Endothelial cell of umbilical vein (primary cell): ENCODE results near the gene SMC1B. TPM values are rescaled to one million over a fixed set of nuclear protein-coding genes. Genes with fewer than 3 reads are reported as not detected.

ENCODE experiments used
- BruUV-seq: library from RNA; stranded (reverse); fragments of 400-500 nt; replicated peaks from 2 replicates; lab custom pipeline; 2021; lab: Mats Ljungman, UMichigan
- CTCF ChIA-PET: fragments of 300-600, 350-600 bp; sonication (Branson Sonifier 250); formaldehyde crosslinking; loops from one replicate; lab custom pipeline; 2021; ENCODE audit warnings: antibody characterized with exemption, inconsistent platforms; lab: Charles Lee
- POLR2A ChIA-PET: fragments of 300-600, 350-600 bp; sonication (Branson Sonifier 250); formaldehyde crosslinking; loops from one replicate; lab custom pipeline; 2021; ENCODE audit warnings: antibody characterized with exemption, inconsistent platforms; lab: Charles Lee
- DNase-seq: peaks from one replicate; pipeline ENCODE4 v3.0.0-alpha.2; 2011; ENCODE audit warnings: low read depth, low spot score
- FAIRE-seq: peaks from 2 replicates; lab custom pipeline; 2011; peaks lifted over from hg19 to GRCh38; lab: Jason Lieb, UNC
- H2AFZ ChIP-seq: 2 replicates; pipeline ENCODE4 v1.6.0; 2012; ENCODE audit warnings: low read depth, low read length, control low read depth, inconsistent platforms
- H3K27ac ChIP-seq: 2 replicates; pipeline ENCODE4 v1.5.1; 2011; ENCODE audit warnings: low read depth, mild to moderate bottlenecking, control low read depth, low read length, moderate library complexity; ENCODE audit not compliant: insufficient read depth
- H3K27me3 ChIP-seq, 2 experiments: 2 replicates each; pipeline versions ENCODE4 v1.6.0 to v1.6.1; 2011; ENCODE audit warnings: low read length in 2 of 2, mixed read lengths in 1 of 2; ENCODE audit not compliant: control insufficient read depth in 2 of 2, insufficient read depth in 2 of 2
- H3K36me3 ChIP-seq, 2 experiments: 2 replicates in 1 of 2; 3 replicates in 1 of 2; pipeline ENCODE4 v1.5.1; 2011; ENCODE audit warnings: low read length in 2 of 2, mild to moderate bottlenecking in 1 of 2, moderate library complexity in 1 of 2; ENCODE audit not compliant: control insufficient read depth in 2 of 2, insufficient read depth in 2 of 2; ENCODE audit errors: extremely low read depth in 1 of 2
- H3K4me1 ChIP-seq: 3 replicates; pipeline ENCODE4 v1.5.1; 2011; ENCODE audit warnings: mild to moderate bottlenecking, low read length; ENCODE audit not compliant: control insufficient read depth, insufficient read depth; ENCODE audit errors: extremely low read depth
- H3K4me2 ChIP-seq: 2 replicates; pipeline ENCODE4 v1.6.1; 2011; ENCODE audit warnings: low read length, control low read depth, mixed read lengths; ENCODE audit not compliant: insufficient read depth
- H3K4me3 ChIP-seq, 3 experiments: fragments of 200-600 bp in 1 of 3; sonication (generic), shearing (Covaris generic) in 1 of 3; replicated peaks in 1 of 3; 2 replicates each; pipeline ENCODE4 v1.5.1; 2011 to 2016; ENCODE audit warnings: control low read depth in 3 of 3, low read length in 3 of 3, mild to moderate bottlenecking in 2 of 3, inconsistent platforms in 1 of 3, low read depth in 1 of 3, moderate library complexity in 1 of 3; ENCODE audit not compliant: insufficient read depth in 1 of 3
- H3K79me2 ChIP-seq: 2 replicates; pipeline ENCODE4 v1.6.0; 2012; ENCODE audit warnings: low read length, inconsistent platforms; ENCODE audit not compliant: control insufficient read depth, insufficient read depth
- H3K9ac ChIP-seq: replicated peaks from 2 replicates; pipeline ENCODE3; 2011; ENCODE audit warnings: low read length, control low read depth; ENCODE audit not compliant: insufficient read depth; ENCODE audit errors: extremely low read depth
- H3K9me1 ChIP-seq: replicated peaks from 3 replicates; pipeline ENCODE4 v1.6.0; 2011; ENCODE audit warnings: mild to moderate bottlenecking, low read length; ENCODE audit not compliant: control insufficient read depth, insufficient read depth; ENCODE audit errors: extremely low read depth
- H3K9me3 ChIP-seq: replicated peaks from 2 replicates; pipeline ENCODE4 v1.5.1; 2012; ENCODE audit warnings: low read length, inconsistent platforms; ENCODE audit not compliant: control insufficient read depth, insufficient read depth
- H4K20me1 ChIP-seq: replicated peaks from 2 replicates; pipeline ENCODE3; 2011; ENCODE audit warnings: mild to moderate bottlenecking, low read length; ENCODE audit not compliant: control insufficient read depth, insufficient read depth; ENCODE audit errors: extremely low read depth
- CTCF ChIP-seq, 2 donors: IDR thresholded peaks; 1 replicate in 1 of 2; 2 replicates in 1 of 2; pipeline ENCODE4 v1.5.1; 2011; ENCODE audit warnings: low read length in 2 of 2, mild to moderate bottlenecking in 2 of 2, moderate library complexity in 2 of 2, control low read depth in 1 of 2, inconsistent platforms in 1 of 2, low read depth in 1 of 2; ENCODE audit not compliant: insufficient read depth in 1 of 2; ENCODE audit errors: extremely low read depth in 1 of 2
- EZH2 ChIP-seq: IDR thresholded peaks from 2 replicates; pipeline ENCODE4 v1.6.1; 2012; ENCODE audit warnings: borderline replicate concordance, low read depth, mild to moderate bottlenecking, moderate library complexity, low read length, inconsistent platforms; ENCODE audit not compliant: severe bottlenecking
- FOS ChIP-seq: IDR thresholded peaks from 2 replicates; pipeline ENCODE4 v1.6.1; 2011; ENCODE audit warnings: mild to moderate bottlenecking, low read length, moderate library complexity, borderline replicate concordance; ENCODE audit not compliant: insufficient read depth
- GATA2 ChIP-seq: IDR thresholded peaks from 2 replicates; pipeline ENCODE4 v1.7.0; 2011; ENCODE audit warnings: low read depth, mild to moderate bottlenecking, moderate library complexity, mixed read lengths, low read length; ENCODE audit not compliant: insufficient read length, insufficient read depth
- JUN ChIP-seq: IDR thresholded peaks from 2 replicates; pipeline ENCODE4 v1.6.1; 2011; ENCODE audit warnings: borderline replicate concordance, low read depth; ENCODE audit not compliant: insufficient read length, insufficient read depth
- MYC ChIP-seq: IDR thresholded peaks from one replicate; pipeline ENCODE4 v1.6.1; 2011; ENCODE audit warnings: mild to moderate bottlenecking, low read depth, low read length
- POLR2A ChIP-seq: IDR thresholded peaks from 2 replicates; pipeline ENCODE4 v1.6.1; 2012; ENCODE audit warnings: low read depth, mild to moderate bottlenecking, control low read depth, low read length
- POLR2AphosphoS5 ChIP-seq: IDR thresholded peaks from 2 replicates; pipeline ENCODE4 v1.6.1; 2012; ENCODE audit warnings: low read depth, mild to moderate bottlenecking, control low read depth, low read length, moderate library complexity; ENCODE audit not compliant: insufficient read depth
- dilution Hi-C: fragments of 300-500 bp; cut with MboI; formaldehyde crosslinking; loops from one replicate; pipeline ENCODE4 v1.15.0; 2019; ENCODE audit warnings: low sequenced_read_pairs; ENCODE audit not compliant: extremely low pct_ligation_motif_present
- intact Hi-C: fragments of 100-400 bp; cut with micrococcal nuclease; formaldehyde crosslinking; loops from one replicate; pipeline ENCODE4 v1.10.0; 2022
- polyA plus RNA-seq, 4 experiments: library from polyadenylated mRNA; depleted of rRNA in 3 of 4; stranded (reverse) in 3 of 4; unstranded in 1 of 4; fragments of >200 nt; gene quantifications; 2 replicates each; pipeline versions ENCODE4 v1.2.1 to v1.2.3, GENCODE V29; 2011 to 2012; ENCODE audit warnings: missing spikeins in 1 of 4
- total RNA-seq: library from RNA; stranded (reverse); gene quantifications from 2 replicates; pipeline ENCODE4 v1.2.3, GENCODE V29; 2021
- TF ChIP-seq, protein P1 (sequence below): IDR thresholded peaks from 2 replicates; pipeline ENCODE4 v1.6.1; 2011; ENCODE audit not compliant: insufficient read depth, insufficient read length

SMC1B gene
- total and polyA plus RNA-seq, 2 donors (not counting 3 experiments of a cell fraction or from before 2014, with no cell fraction given) = 0.07 TPM; not detected in 1

DNA sequence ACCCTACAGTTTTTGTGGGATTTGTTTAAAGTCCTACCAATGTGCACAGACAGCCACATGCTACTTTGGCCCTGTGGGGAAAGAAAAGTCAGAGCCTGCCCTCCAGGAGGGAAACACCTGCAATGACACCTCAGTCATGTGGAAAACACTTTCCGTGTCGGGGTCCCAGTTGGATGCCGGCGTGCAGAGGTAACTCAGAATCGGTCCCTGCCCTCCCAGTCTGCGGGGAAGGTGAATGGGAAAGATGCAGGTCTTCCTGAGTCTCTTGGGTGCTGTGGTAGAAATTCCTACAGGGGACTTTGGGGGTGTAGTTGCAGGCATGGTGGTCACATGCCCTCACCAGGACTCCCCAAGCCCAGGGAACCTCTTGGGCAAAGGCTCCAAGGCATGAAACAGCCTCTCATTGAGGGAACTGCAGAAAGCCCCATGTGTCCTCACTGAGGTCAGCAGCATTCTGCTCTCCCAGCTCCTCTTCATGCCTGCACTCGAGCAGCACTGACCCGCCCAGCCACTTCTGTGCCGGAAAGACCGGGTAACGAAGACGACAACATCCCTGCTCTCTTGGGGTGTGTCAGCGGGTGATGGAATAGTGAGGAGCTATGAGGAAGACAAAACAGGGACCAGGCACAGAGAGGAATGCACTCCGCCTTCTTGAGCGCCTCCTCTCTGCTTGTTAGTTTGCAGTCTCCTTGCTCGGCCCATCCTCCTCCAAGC, 4.8 kb upstream of the SMC1B start:
- Histone ChIP-seq H3K9ac (no peak overlapping the region), H3K4me3 (no peak overlapping the region), H3K9me1 (no peaks in the 10 kb centered on the region), H2AFZ (no peak overlapping the region), H3K4me1 (peaks cover 2% of the 10 kb centered on the region), H3K4me2 (no peak overlapping the region), H3K36me3 (no peaks in the 10 kb centered on the region), H3K27ac (no peak overlapping the region), H3K79me2 (no peaks in the 10 kb centered on the region), H3K27me3 (no peaks in the 10 kb centered on the region), H3K9me3 (no peaks in the 10 kb centered on the region), H4K20me1 (no peaks in the 10 kb centered on the region)
- BruUV-seq = no TSS peak
- dilution Hi-C loops = no loop called here
- DNase-seq = no peak
- no peak for TF ChIP-seq POLR2A
- TF ChIP-seq, protein P1, sequence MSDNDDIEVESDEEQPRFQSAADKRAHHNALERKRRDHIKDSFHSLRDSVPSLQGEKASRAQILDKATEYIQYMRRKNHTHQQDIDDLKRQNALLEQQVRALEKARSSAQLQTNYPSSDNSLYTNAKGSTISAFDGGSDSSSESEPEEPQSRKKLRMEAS = no peak
- TF ChIP-seq JUN = no peak
- ChIA-PET CTCF (interaction anchor here (1.4 kb wide), 1 partner anchor 101 kb away, joined by 4 read pairs; no protein-coding TSS in a partner anchor), POLR2A (no interaction called here)
- no peak for FAIRE-seq
- intact Hi-C loops = no loop called here

DNA sequence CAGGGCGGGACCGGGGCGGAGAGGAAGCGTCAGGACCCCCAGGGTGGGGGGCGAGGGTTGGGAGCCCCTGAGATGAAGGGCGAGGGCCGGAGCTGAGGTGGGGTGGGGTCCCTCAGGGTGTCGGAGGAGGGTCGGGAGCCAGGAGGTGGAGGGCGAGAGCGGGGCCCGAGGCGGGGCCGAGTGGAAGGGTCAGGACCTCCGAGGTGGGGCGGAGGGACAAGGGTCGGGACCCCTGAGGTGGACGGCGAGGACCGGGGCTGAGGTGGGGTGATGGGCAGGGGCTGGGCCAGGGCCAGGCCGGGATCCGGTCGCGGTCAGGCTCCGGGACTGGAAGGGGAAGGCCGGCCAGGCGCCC, 409 bp downstream of the SMC1B start:
- no peak for DNase-seq
- CTCF ChIA-PET = interaction anchor here (1.1 to 2.1 kb wide), 2 partner anchors 40 to 95 kb away, joined by 3 to 9 read pairs; no protein-coding TSS in a partner anchor
- H4K20me1 ChIP-seq = no peaks in the 10 kb centered on the region
- peaks cover 2% of the 10 kb centered on the region for H3K4me1 ChIP-seq
- dilution Hi-C loops = no loop called here
- no peaks in the 10 kb centered on the region for H3K9me1 ChIP-seq
- H3K9me3 ChIP-seq = no peaks in the 10 kb centered on the region
- peak overlapping the region in 1 of 3 experiments; percentile 49 for H3K4me3 ChIP-seq
- no peaks in the 10 kb centered on the region for H3K36me3 ChIP-seq
- POLR2A ChIA-PET = no interaction called here
- H3K27me3 ChIP-seq = peaks cover 0 to 3% of the 10 kb centered on the region in 2 experiments
- TF ChIP-seq POLR2A (no peak), FOS (no peak), EZH2 (no peak), JUN (no peak), MYC (no peak), CTCF (IDR thresholded peaks at IDR 0.05; ENCODE audit: extremely low read depth in 1 of 2, insufficient read depth in 1 of 2, low read depth in 1 of 2, low read length in 2 of 2) (no peak), POLR2AphosphoS5 (no peak), GATA2 (no peak)
- TF ChIP-seq, protein P1 = no peak
- no peak overlapping the region for H3K4me2 ChIP-seq
- H3K9ac ChIP-seq = no peak overlapping the region
- H3K79me2 ChIP-seq = no peaks in the 10 kb centered on the region
- H2AFZ ChIP-seq = peak overlapping the region; percentile 82
- intact Hi-C loops = loop anchor here (1.0 kb wide), 3 partner anchors 22 to 104 kb away; partner anchors contain the start of gene FAM118A
- BruUV-seq = TSS peak; percentile 25
- no peak overlapping the region for H3K27ac ChIP-seq
- FAIRE-seq = no peak
